ENCODE measurements around the gene ARCN1. TPM values are rescaled to one million over a fixed set of nuclear protein-coding genes. Genes with fewer than 3 reads are reported as not detected.
A peak's percentile ranks its signal among the peaks of the same experiment; 100 is the strongest.
"Not testable (repeated sequence)": the region's sequence is repeated elsewhere in the genome, so short reads cannot be mapped to it uniquely, and the experiment has no call there.

The ARCN1 gene
- polyA plus RNA-seq, 1 donor, result 139 TPM

- peaks cover 32% of the 10 kb centered on the region for H3K4me1 ChIP-seq (ENCODE audit: control insufficient read depth, insufficient read depth, low read length)
- H3K27ac ChIP-seq (ENCODE audit: low read length), result no peak overlapping the region
- H3K36me3 ChIP-seq (ENCODE audit: control insufficient read depth, insufficient read depth, low read length), result peaks cover 2% of the 10 kb centered on the region
These were observed 38.7 kb downstream of the ARCN1 start for GRCh38 chr11:118610773-118611432.

GRCh38 chr11:118611433-118611795 lies 39.2 kb downstream of the ARCN1 start:
- DNase-seq; H3K4me3 ChIP-seq (ENCODE audit: low read length); H3K36me3 ChIP-seq (ENCODE audit: control insufficient read depth, insufficient read depth, low read length); H3K27ac ChIP-seq (ENCODE audit: low read length): not testable (repeated sequence)
- Histone ChIP-seq H3K9me3 (ENCODE audit: control insufficient read depth, low read depth, low read length) (peaks cover 10% of the 10 kb centered on the region), H3K4me1 (ENCODE audit: control insufficient read depth, insufficient read depth, low read length) (peaks cover 27% of the 10 kb centered on the region), H3K27me3 (ENCODE audit: control insufficient read depth, insufficient read depth, low read length) (peaks cover 56% of the 10 kb centered on the region)
- no CpG with 5 or more reads among the region's 19 CpGs for WGBS (ENCODE audit: insufficient coverage, low lambda C conversion rate)

More at GRCh38 chr11:118610773-118611432, 38.7 kb downstream of the ARCN1 start:
- Histone ChIP-seq H3K9me3 (ENCODE audit: control insufficient read depth, low read depth, low read length) (peaks cover 10% of the 10 kb centered on the region), H3K27me3 (ENCODE audit: control insufficient read depth, insufficient read depth, low read length) (peaks cover 56% of the 10 kb centered on the region), H3K4me3 (ENCODE audit: low read length) (peak overlapping the region; percentile 21)
- DNase-seq, result peak in 1 of 2 donors; percentile 74
- 20% methylated on average over 3 of the region's 54 CpGs for WGBS (ENCODE audit: insufficient coverage, low lambda C conversion rate)

- Histone ChIP-seq H3K27me3 (ENCODE audit: control insufficient read depth, insufficient read depth, low read length) (peaks cover 52% of the 10 kb centered on the region), H3K4me1 (ENCODE audit: control insufficient read depth, insufficient read depth, low read length) (peaks cover 26% of the 10 kb centered on the region), H3K9me3 (ENCODE audit: control insufficient read depth, low read depth, low read length) (peaks cover 10% of the 10 kb centered on the region), H3K27ac (ENCODE audit: low read length) (no peak overlapping the region), H3K4me3 (ENCODE audit: low read length) (no peak overlapping the region), H3K36me3 (ENCODE audit: control insufficient read depth, insufficient read depth, low read length) (peaks cover 5% of the 10 kb centered on the region)
- DNase-seq, result no peak
- no CpG with 5 or more reads among the region's 7 CpGs for WGBS (ENCODE audit: insufficient coverage, low lambda C conversion rate)
These were observed 40.2 kb downstream of the ARCN1 start for GRCh38 chr11:118612378-118612777.

GRCh38 chr11:118614511-118614910 lies 42.3 kb downstream of the ARCN1 start:
- no peak for DNase-seq
- H3K4me1 ChIP-seq (ENCODE audit: control insufficient read depth, insufficient read depth, low read length), result peaks cover 17% of the 10 kb centered on the region
- H3K9me3 ChIP-seq (ENCODE audit: control insufficient read depth, low read depth, low read length), result no peaks in the 10 kb centered on the region
- H3K36me3 ChIP-seq (ENCODE audit: control insufficient read depth, insufficient read depth, low read length), result peaks cover 5% of the 10 kb centered on the region
- H3K4me3 ChIP-seq (ENCODE audit: low read length), result no peak overlapping the region
- H3K27me3 ChIP-seq (ENCODE audit: control insufficient read depth, insufficient read depth, low read length), result peaks cover 31% of the 10 kb centered on the region
- no peak overlapping the region for H3K27ac ChIP-seq (ENCODE audit: low read length)
- no CpG with 5 or more reads among the region's 7 CpGs for WGBS (ENCODE audit: insufficient coverage, low lambda C conversion rate)

- H3K27me3 ChIP-seq (ENCODE audit: control insufficient read depth, insufficient read depth, low read length), result peaks cover 22% of the 10 kb centered on the region
- no peak overlapping the region for H3K4me3 ChIP-seq (ENCODE audit: low read length)
- WGBS (ENCODE audit: insufficient coverage, low lambda C conversion rate), result 40% methylated on average over 2 of the region's 6 CpGs
- peaks cover 13% of the 10 kb centered on the region for H3K4me1 ChIP-seq (ENCODE audit: control insufficient read depth, insufficient read depth, low read length)
- peaks cover 5% of the 10 kb centered on the region for H3K36me3 ChIP-seq (ENCODE audit: control insufficient read depth, insufficient read depth, low read length)
- H3K9me3 ChIP-seq (ENCODE audit: control insufficient read depth, low read depth, low read length), result no peaks in the 10 kb centered on the region
- no peak overlapping the region for H3K27ac ChIP-seq (ENCODE audit: low read length)
- DNase-seq, result no peak
These were observed 43.2 kb downstream of the ARCN1 start for GRCh38 chr11:118615282-118615975.

GRCh38 chr11:118615976-118616371 lies 43.8 kb downstream of the ARCN1 start:
- H3K4me3 ChIP-seq (ENCODE audit: low read length), result no peak overlapping the region
- H3K9me3 ChIP-seq (ENCODE audit: control insufficient read depth, low read depth, low read length), result no peaks in the 10 kb centered on the region
- no CpG with 5 or more reads among the region's 5 CpGs for WGBS (ENCODE audit: insufficient coverage, low lambda C conversion rate)
- H3K27me3 ChIP-seq (ENCODE audit: control insufficient read depth, insufficient read depth, low read length), result peaks cover 16% of the 10 kb centered on the region
- no peak overlapping the region for H3K27ac ChIP-seq (ENCODE audit: low read length)
- peaks cover 19% of the 10 kb centered on the region for H3K4me1 ChIP-seq (ENCODE audit: control insufficient read depth, insufficient read depth, low read length)
- no peak for DNase-seq
- peaks cover 5% of the 10 kb centered on the region for H3K36me3 ChIP-seq (ENCODE audit: control insufficient read depth, insufficient read depth, low read length)

- no peaks in the 10 kb centered on the region for H3K9me3 ChIP-seq (ENCODE audit: control insufficient read depth, low read depth, low read length)
- peaks cover 18% of the 10 kb centered on the region for H3K4me1 ChIP-seq (ENCODE audit: control insufficient read depth, insufficient read depth, low read length)
- DNase-seq, result peak in 1 of 2 donors; percentile 56
- H3K27ac ChIP-seq (ENCODE audit: low read length), result peak overlapping the region; percentile 56
- H3K4me3 ChIP-seq (ENCODE audit: low read length), result no peak overlapping the region
- peaks cover under 1% of the 10 kb centered on the region for H3K27me3 ChIP-seq (ENCODE audit: control insufficient read depth, insufficient read depth, low read length)
- H3K36me3 ChIP-seq (ENCODE audit: control insufficient read depth, insufficient read depth, low read length), result peaks cover 5% of the 10 kb centered on the region
- no CpG with 5 or more reads among the region's 11 CpGs for WGBS (ENCODE audit: insufficient coverage, low lambda C conversion rate)
These were observed 46.1 kb downstream of the ARCN1 start for GRCh38 chr11:118618115-118618990.

GRCh38 chr11:118618991-118619375 lies 46.8 kb downstream of the ARCN1 start:
- H3K36me3 ChIP-seq (ENCODE audit: control insufficient read depth, insufficient read depth, low read length), result peaks cover 4% of the 10 kb centered on the region
- peaks cover 19% of the 10 kb centered on the region for H3K4me1 ChIP-seq (ENCODE audit: control insufficient read depth, insufficient read depth, low read length)
- DNase-seq, result no peak
- peak overlapping the region; percentile 32 for H3K27ac ChIP-seq (ENCODE audit: low read length)
- no peaks in the 10 kb centered on the region for H3K27me3 ChIP-seq (ENCODE audit: control insufficient read depth, insufficient read depth, low read length)
- WGBS (ENCODE audit: insufficient coverage, low lambda C conversion rate), result no CpG with 5 or more reads among the region's 4 CpGs
- H3K9me3 ChIP-seq (ENCODE audit: control insufficient read depth, low read depth, low read length), result no peaks in the 10 kb centered on the region
- no peak overlapping the region for H3K4me3 ChIP-seq (ENCODE audit: low read length)

GRCh38 chr11:118619444-118620197 lies 47.4 kb downstream of the ARCN1 start:
- DNase-seq, result no peak
- H3K27me3 ChIP-seq (ENCODE audit: control insufficient read depth, insufficient read depth, low read length), result no peaks in the 10 kb centered on the region
- peaks cover 3% of the 10 kb centered on the region for H3K36me3 ChIP-seq (ENCODE audit: control insufficient read depth, insufficient read depth, low read length)
- peaks cover 19% of the 10 kb centered on the region for H3K4me1 ChIP-seq (ENCODE audit: control insufficient read depth, insufficient read depth, low read length)
- no CpG with 5 or more reads among the region's 6 CpGs for WGBS (ENCODE audit: insufficient coverage, low lambda C conversion rate)
- H3K27ac ChIP-seq (ENCODE audit: low read length), result peak overlapping the region; percentile 32
- no peaks in the 10 kb centered on the region for H3K9me3 ChIP-seq (ENCODE audit: control insufficient read depth, low read depth, low read length)
- H3K4me3 ChIP-seq (ENCODE audit: low read length), result no peak overlapping the region
